Fibroblast of skin of abdomen (primary cell): ENCODE results near the gene BTNL9.
"Not testable (repeated sequence)": the region's sequence is repeated elsewhere in the genome, so short reads cannot be mapped to it uniquely, and the experiment has no call there.

Experiments used
- DNase-seq: peaks from one replicate; pipeline ENCODE4 v3.0.0-alpha.2; 2013

The BTNL9 gene

DNA sequence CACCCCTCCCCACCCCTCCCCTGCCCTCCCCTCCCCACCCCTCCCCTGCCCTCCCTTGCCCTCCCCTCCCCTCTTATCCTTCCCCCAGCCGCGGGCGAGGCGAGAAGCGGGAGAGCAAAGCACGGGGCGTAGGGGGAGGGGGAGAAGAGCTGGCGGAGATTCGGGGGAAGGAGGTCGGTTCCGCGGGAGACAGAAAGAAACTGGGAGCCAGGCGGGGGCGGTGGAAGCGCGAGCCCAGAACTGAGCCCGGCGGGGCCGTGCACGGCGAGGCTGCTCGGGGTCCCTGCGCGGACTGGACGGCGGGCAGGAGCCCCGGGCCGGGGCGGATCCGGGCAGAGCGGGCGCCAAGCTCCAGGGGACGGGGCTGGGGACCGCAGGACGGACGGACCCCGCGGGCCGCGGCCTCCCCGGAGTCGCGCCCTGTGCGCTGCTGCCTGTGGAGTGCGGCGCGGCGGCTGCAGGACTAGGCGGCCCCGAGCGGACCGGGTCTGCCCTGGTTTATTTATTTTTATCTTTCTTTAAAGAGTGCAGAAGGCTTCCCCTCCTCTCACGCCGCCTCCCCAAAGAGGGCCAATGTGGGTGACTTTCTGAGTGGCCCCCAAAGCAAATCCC, 61.1 kb downstream of the BTNL9 start:
- DNase-seq: not testable (repeated sequence)

DNA sequence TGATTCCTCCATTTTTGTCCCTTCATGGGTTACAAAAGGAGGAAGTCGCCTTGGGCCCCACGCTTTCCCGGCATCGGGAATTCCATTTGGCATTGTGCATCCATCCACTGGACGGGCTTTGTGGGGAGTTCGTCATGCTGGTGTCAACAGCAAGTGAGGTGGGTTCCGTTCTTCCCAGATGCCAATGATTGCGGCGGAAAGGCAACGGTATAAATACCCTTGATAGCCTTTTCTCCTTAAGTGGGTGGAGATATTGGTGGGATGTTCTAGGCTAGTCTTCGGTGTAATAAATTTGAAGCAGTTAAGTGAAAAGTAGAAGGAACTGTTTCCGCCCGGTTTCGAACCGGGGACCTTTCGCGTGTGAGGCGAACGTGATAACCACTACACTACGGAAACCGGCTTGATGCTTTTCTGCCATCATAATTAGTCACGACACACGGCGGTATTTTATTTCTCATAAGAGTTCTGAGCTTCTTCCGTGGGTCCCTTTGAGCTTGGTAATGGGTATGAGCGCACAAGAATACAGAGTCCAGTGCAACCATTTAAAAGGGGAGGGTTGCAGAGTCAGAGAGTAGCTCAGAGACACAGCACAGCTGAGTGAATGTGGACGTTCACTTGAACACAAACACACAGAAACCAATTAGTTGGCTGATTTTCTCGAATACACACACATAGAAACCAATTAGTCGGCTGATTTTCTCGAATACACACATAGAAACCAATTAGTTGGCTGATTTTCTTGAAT, 62.0 kb downstream of the BTNL9 start:
- not testable (repeated sequence) for DNase-seq

DNA sequence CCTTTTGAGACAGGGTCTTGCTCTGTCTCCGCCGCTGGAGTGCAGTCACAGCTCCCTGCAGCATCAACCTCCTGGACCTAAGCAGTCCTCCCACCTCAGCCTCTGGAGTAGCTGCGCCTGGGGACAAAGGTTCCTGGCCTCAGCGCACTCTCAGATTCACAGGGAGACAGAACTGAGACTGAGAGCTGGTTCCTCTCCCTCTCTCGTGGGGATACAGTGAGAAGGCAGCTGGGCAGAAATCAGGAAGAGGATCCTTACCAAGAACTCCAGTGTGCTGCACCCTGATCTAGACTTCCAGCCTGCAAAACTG, 64.1 kb downstream of the BTNL9 start:
- not testable (repeated sequence) for DNase-seq

DNA sequence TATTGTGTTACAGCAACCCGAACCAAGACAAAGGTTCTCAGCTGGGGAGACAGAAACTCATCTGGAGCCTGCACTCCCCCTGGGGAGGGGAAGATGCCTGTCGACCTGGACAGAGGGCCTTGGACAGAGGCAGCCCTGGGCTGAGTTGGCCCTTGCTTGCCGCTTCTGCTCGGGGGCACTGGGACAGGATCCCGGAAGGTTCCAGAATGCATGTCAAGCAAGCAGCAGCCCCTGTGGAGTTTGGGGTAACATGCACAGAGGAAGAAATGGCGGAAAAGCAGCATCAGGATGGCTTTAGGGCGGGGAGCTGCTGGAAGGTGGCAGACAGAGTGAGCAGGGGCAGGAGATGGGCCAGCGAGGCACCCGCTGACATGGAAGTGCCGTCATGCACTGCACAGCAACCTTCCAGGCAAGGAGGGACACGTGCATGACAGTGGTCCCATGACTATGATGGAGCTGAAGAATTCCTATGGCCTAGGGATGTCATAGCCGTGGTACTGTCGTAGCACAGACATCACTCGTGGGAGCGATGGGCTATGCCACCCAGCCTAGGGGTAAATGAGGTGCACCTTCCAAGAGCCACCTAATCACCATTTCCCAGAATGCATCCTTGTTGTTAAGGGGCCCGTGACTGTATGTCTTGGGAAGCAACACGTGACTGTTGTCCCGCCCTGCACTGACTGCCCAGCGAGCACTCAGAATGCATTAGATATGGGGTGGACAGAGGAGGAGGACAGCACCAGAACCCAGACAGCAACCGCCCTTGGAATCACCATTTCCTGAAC, 64.7 kb downstream of the BTNL9 start:
- DNase-seq: not testable (repeated sequence)

DNA sequence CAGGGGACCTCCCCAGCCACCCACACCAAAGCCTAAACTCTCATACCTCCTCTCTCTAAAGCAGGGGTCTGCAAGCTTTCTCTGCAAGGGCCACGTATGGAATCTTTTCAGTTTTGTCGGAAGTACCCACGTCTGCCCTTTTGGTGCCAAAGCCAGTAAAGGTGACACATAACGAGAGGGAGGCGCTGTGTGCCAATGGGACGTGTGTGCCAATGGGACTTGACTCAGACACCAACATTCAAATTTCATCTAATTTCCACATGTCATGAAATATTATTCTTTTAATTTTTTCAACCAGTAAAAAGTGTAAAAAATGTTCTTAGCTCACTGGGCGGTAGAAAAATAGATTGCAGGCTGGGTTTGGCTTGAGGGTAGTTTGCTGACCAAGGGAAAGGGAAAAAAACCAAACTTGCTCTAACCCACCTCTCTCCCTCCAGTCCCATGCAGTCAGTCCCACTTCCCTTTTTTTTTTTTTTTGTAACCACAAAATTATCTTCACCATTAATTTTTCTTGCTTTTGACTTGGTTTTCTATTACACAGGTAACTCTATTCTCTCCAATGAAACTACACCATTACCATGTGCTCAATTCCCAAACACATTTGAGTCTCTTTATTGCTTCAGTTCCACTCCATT, 65.4 kb downstream of the BTNL9 start:
- no peak for DNase-seq

DNA sequence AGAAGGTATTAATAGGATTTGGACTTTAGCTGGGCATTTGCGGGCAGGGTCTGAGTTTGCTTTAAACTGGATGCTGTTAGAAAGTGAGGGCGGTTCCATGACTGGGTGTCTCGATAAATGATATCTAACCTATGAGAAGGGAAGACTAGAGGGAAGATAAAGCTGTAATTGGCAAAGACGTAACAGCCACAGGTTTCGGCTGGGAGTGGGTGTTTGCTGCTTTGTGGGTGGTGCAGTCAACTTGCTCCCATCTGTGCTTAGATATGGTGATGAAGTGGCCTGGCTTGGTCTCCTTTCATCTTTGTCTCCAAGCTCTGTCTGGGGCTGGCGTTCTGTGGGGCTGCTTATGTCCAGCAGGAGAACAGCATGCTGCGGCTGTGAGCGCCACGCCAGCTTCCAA, 67.6 kb downstream of the BTNL9 start:
- no peak for DNase-seq

DNA sequence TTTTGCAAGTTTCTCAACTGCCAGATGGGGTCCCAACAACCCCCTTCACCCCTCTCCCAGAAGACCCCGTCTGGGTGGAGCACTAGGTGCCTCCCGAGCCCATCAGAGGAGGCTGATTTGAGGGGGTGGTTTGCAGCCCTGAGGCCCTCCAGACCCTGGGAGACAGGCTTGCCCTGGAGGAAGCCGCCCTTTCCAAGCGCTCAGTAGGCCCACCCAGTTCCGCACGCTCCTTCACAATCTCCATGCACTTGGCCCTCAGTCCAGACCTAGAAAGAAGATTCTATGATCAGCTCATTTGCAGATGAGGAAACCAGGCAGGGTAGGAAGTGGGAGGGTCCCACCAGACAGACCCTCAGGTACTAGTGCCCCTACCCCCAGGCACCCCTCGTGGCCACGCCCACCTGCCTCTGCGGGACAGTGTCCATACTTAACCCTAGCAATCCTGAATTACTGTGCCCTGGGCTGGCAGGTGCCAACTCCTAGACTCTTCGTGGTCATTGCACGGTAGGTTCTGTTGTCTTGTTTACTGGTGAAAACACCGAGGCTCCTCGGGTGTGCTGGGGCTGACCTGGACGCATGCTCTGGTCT, 68.6 kb downstream of the BTNL9 start:
- DNase-seq: no peak

DNA sequence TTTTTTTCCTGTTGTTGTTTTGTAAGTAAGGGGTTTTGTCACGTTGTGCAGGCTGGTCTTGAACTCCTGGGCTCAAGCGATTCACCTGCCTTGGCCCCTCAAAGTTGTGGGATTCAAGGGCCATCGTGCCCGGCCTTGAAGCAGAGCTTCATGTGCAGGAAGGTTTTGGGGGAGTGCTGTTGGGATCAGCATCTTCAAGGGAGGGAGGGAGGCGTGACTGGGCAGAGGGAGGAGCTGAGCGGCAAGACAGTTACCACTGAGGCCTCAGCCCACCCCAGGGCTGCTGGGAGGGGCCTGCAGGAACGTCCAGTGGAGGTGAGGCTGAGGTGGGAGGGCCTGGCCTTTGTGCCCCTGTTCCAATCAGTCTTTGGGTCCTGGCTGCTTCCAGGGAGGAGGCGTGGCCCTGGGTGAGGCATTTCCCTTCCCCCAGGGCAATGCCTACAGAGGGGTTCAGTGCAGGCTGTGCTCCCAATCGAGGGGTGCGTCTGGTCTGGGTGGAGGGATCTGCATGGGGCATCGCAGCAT, 69.5 kb downstream of the BTNL9 start:
- no peak for DNase-seq

DNA sequence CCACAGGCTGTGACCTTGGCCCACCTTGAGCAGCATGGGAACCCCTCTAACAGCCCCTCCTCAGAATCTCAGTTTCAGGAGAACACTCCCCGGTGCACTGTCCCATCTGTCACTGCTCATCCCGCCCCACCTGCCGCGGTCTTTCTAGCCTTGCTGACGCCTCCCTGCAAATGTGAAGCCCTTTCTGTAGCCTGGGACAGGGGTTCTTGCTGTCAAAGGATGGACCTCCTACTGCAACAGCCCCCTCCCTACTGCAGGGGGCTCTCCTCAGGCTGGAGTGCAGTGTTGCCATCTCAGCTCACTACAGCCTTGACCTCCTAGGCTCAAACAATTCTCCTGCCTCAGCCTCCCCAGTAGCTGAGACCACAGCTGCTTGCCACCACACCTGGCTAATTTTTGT, 70.9 kb downstream of the BTNL9 start:
- DNase-seq: no peak
